NCI-H2081 (cell line): Measurements from ENCODE around the gene TRAPPC6A.

Experiments used
- DNase-seq, 2 experiments: peaks; one replicate each; lab custom pipeline; 2025; lab: John Stamatoyannopoulos, UW

The TRAPPC6A gene

DNA sequence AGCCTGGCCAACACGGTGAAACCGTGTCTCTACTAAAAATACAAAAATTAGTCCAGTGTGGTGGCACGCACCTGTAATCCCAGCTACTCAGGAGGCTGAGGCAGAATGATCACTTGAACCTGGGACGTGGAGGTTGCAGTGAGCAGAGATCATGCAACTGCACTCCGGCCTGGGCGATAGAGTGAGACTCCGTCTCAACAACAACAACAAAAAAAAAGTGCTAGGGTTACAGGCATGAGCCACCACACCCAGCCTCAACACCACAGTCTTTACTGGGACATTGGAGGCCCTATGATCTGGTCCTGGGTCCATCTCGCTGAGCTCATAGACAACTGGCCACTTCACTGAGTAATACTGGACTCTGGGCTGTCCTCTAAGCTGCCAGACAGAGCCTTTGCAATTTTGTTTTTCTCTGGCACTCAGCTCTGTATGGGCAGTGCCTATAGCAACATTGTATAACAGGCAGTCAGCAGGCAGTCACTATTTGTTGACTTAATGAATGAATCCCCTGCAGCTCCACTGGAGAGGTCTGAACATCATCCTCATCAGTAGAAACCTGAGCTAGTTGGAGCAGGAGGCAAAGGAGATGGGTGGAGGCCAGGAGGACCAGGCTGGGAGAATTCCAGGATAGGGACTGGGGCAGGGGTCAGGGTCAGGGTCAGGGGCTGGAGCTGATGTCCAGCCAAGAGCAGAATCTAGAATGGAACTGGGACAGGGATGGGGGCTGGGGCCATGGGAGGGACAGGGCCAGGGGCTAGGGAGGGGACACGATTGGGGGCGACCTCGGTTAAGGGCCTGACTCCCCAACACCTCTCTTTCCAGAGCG is 8.7 kb upstream of the TRAPPC6A start:
- DNase-seq = peak in 1 of 2 experiments; percentile 62

DNA sequence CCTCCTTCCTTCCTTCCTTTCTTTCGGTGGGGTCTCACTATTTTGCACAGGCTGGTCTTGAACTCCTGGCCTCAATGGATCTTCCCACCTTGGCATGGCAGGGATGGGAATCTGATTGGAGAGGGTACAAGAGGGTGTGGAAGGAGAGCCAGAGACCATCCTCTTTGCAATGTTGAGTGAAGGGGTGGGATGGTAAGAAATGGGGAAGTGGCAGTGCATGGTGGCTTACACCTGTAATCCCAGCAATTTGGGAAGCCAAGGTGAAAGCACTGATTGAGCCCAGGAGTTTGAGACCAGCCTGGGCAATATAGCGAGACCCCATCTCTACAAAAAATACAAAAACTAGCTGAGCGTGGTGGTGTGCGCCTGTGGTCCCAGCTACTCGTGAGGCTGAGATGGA is 6.1 kb upstream of the TRAPPC6A start:
- DNase-seq = no peak

DNA sequence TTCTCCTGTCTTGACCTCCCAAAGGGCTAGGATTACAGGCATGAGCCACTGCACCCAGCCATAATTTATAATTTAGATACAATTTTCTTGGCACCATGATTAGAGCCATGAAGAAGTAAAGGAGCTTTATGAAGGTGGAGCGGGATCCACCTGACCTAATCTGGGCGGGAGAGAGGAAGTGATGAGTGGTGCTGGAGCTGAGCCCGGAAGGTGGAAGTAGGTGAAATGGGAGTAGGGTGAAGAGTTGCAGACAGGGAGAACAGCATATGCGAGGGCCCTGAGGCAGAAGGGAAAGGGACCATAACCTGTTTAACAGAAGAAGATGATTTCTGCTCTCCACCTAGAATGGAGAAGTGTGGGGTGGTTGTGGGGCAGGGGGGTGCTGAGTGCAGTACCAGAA is 4.7 kb upstream of the TRAPPC6A start:
- DNase-seq = no peak

DNA sequence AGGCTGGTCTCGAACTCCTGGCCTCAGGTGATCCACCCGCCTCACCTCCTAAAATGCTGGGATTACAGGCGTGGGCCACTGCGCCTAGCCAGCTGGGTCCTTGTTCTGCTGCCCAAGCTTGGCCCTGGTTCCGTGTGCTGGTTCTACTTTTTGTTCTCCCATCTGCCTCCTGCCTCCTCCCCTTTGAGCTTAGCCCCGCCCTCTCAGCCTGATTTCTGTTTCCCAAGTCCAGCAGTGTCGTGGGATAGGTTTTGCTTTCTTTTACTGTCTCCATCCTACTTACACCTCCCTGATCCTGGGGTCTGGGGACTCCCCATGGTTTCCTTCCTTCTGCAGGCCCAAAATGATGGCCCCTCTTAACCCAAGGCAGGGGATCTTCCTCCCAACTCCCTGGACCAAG is 2.9 kb upstream of the TRAPPC6A start:
- DNase-seq = no peak

DNA sequence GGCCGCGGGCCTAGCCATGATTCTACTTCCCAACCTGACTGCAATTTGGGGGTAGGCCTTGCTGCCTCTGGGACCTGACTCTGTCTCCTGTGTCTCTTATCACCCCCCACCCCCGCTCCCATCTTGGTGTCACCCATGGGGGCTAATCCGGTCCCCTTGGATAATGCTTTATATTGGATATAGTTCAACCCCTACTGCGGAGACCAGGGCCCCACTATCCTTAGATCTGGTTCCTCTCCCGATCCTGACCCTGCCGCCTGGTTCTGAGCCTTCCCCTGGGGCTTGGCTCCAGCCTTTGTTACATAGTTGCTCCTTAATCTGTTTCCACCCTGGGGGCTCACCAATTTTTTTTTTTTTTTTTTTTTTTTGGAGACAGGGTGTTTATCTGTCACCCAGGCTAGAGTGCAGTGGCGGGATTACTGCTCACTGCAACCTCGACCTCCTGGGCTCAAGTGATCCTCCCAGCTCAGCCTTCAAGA is 1.9 kb upstream of the TRAPPC6A start:
- no peak for DNase-seq

DNA sequence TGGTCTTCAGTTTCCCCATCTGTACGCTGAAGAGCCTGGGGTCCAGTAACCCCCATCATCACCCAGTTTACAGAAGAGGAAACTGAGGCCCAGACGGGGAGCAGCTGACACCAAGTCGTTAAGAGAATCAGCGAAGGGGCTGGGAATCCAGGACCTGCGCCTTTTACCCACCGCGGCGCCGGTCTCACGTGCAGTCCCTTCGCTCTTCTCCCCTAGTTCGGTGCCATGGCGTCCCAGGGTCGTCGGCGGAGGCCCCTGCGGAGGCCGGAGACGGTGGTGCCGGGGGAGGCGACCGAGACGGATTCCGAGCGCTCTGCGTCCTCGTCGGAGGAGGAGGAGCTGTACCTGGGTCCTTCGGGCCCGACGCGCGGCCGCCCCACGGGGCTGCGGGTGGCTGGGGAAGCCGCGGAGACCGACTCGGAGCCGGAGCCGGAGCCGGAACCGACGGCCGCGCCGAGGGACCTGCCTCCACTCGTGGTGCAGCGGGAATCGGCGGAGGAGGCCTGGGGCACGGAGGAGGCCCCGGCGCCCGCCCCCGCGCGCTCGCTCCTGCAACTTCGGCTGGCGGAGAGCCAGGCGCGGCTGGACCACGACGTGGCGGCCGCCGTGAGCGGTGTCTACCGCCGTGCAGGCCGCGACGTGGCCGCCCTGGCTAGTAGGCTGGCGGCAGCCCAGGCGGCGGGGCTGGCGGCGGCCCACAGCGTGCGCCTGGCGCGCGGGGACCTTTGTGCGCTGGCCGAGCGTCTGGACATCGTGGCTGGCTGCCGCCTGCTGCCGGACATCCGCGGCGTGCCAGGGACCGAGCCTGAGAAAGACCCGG is 1.2 kb upstream of the TRAPPC6A start:
- DNase-seq = no peak

DNA sequence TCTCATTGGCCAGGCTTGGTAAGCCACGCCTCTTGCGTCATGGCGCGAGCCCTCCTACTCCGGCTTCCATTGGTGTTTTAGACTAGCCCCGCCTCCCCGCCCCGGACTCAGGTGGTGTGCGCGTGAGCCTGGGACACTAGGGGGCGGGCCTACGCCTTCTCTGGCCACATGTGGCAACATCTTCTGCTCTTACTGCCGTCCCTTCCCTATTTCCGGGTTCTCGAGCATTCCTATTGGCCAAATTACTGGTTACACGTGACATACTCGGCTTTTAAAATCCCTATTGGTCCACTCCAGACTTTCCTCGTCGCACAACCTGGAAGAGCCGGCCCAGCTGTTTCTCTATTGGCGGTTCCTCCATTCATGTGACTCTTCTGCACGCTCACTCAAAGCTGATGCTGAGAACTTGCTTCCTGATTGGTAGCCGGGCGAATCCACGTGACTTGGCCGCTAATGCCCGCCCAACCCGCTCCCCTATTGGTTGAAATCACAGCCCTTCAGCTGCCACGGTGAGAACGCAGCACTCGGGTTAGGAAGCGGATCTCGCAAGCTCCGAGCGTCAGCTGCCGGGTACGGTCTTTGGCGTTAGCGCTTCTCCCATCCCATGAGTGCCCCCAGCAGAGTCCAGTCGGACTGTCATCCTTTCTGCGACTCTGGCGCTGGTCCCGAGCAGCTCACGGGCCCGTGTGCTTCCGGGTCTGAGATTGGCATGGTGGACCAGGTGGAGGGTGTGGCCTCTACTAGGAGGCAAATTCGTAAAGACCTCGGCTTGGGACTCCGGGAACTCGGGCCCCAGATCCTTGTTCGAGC is 430 bp upstream of the TRAPPC6A start, which contains the start of gene BLOC1S3:
BLOC1S3 (plus strand) TSS at position 523 of the 810 bp plus-strand sequence. CDS start 513 bp downstream, outside the sequence.
- peak; percentile 100 for DNase-seq

DNA sequence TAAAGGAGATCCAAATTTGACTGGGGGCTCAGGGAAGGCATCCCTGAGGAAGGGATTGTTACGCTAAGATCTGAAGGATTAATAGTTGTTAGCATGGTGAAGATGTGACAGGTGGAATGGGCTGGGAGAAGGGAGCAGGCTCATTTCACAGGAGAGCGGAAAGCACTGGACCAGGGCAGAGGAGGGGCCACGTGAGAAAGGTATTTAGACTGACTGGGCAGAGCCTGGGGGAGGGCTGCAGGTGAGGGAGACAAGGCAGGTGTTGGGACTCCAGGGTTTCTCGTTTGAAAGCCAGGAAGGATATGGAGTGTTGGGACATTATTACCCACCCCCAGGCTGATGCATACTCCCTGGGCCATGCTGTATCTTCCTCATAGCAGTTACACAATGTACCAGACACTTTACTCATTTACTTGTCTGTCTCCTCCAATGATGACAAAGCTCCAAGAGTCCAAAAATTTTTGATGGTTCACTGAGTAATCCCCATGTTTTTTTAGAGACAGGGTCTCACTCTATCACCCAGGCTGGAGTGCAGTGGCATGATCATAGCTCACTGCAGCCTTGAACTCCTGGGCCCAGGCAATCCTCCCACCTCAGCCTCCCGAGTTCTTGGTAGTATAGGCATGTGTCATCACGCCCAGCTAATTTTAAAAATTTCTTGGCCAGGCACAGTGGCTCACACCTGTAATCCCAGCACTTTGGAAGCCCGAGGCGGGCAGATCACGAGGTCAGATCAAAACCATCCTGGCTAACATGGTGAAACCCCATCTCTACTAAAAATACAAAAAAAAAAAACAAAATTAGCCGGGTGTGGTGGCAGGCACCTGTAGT is 2.3 kb downstream of the TRAPPC6A start:
- DNase-seq = no peak

DNA sequence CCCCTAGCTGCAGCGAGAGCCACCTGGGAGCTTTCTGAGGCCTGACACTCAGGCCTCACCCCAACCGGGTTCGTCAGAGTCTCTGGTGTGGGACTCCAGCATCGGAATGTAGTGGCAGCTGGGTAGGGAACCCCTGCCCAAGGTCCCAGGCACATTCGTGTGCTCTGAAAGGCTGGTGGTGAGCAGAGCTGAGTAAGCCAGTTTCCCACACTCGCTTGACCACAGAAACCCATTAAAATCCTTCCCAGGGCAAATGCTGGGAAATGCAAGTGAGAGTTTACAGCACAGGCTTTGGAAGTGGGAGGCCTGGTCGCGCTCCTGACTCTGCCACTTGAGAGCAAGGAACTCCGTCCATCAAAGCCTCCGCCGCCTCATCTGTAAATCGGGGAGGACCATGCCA is 4.2 kb downstream of the TRAPPC6A start:
- no peak for DNase-seq

DNA sequence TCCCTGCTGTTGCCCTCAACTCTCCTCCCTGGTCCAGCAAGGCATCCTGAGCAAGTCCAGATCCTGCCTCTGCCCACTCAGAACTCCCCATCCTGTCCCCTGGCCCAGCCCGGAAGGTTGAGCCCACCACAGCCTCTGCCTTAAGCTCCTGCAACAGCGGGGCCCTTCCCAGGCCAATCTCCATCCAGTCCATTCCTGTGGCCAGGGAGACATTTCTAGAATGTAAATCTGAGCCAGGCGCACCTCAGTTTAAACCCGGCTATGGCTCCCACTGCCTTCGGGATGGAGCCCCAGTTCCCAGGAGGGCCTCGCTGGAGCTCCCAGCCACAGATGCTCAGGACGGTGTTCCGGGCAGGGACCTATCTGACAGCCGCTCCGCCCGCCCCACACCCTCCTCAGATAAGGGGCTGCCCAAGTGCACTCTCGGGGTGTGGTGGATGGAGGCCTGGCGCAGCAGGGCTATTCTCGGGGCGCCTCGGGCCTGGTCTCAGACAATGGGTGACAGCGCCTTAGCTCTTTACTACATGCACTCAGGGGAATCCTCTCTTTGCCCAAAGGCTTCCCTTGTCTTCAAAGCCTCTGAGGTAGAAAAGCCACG is 5.3 kb downstream of the TRAPPC6A start:
- DNase-seq = no peak

DNA sequence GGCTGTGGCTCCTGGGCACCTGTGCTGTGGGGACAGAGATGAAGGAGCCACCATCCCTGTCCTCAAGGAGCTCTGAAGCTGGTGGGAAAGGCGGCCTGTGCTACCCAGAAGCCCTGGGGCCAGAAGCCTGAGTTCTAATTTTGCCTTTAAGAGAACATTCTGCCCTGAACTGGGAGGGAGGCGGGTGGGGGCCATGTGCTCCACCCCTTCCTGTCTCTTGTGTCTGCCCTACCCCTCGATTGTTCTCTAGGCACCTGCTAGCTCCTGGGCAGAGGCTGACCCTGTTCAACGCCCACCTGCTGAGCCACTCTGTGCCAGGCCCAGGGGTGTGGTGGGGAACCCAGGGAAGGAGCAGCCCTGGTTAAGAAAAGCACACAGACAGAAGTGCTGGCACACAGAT is 5.9 kb downstream of the TRAPPC6A start:
- DNase-seq = peak in 1 of 2 experiments; percentile 34

DNA sequence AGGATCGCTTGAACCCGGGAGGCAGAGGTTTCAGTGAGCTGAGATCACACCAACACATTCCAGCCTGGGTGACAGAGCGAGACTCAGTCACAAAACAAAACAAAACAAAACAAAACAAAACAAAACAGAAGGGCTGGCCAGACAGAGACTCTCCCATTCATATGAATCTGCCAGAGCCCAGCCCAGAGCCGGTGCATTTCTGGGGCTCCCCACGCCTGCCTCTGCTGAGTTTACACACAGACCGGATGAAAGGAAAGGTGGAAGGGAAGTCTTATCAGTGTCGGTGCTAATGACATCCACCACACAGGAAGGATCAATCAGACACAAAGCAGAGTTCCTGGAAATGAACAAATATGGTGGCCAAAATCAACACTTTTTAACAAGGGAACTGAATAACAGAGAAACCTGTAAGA is 6.8 kb downstream of the TRAPPC6A start:
- DNase-seq = no peak

DNA sequence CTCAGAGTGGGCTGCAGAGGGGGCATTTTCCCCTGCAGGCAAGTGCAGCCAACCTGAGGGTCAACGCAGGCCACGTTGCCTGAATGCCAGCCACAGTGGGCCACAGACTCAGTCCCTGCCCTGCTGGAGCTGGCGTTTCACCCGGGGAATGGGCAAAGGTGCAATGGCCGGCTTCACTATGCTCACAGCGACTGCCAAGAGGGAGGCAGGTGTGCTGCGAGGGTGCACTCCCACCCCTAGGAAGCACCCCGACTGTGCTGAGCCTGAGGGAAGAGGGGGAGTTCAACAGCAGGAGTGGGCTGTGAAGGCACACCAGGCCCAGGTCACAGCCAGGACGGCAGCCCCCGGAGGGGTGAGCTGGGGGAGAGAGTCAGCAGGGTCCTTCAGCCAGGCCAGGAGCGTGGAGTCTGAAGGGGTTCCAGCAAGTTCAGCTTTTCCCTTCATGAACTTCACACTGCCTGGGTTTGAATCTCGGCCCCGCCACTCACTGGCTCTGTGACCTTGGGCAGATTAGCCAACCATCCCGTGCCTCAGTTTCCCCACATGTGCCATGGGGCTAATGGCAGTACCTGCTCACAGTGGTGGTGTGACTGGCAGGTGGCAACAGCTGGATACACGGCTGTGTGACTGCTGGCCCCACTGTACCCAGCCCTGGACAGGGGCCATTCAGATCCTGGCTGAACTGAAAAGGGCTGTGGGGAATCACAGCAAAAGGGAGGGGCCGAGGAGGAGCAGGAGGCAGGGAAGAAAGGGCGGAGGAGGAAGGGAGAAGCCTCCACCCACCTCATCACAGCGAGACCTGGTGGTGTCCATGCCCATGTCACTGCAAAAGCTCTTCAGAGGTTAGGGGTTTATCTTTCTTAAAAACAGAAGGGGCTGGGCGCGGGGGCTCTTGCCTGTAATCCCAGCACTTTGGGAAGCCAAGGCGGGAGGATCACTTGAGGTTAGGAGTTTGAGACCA is 7.6 kb downstream of the TRAPPC6A start:
- no peak for DNase-seq

DNA sequence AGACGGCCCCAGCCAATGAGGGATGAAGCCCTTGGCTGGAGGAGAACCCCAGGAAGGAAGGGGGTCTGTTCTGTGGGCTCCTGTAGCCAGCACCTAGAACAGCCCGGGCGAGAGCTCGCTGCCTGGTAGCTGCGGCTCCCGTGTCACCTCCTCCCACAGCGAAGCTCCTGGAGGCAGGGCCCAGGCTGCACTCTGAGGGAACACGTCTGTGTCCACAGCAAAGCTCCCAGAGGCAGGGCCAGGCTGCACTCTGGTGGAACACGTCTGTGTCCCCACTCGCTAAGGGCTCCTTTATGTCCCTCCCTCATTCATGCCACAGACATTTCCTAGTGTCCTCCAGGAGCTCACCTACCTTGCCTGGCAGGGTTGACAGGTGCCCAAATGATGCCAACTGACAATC is 8.4 kb downstream of the TRAPPC6A start:
- DNase-seq = no peak

DNA sequence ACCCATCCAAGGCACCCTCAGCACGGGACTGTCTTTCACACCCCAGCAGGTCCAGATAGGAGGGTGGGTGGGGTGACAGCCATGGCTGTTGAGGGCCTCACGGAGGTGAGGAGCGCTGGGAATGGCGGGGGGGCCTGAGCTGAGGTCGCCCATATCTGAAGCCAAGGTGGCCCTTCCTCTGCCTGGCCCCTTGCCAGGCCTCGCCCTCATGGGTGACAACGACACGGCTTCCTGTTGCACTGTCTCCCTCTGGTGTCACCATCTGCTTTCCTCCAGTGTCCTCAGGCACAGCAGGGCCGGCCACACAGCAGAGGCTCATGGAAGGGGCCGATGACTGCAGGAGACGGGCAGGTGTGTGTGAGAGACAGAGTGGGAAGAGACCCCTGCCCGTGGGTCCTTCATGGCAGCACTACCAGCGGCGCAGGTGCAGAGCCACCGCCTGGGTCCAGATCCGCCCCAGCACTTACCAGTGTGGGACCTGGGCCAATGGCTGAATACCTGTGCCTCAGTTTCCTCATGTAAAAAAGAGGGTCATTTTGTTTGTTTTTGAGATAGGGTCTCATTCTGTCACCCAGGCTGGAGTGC is 9.2 kb downstream of the TRAPPC6A start:
- peak in 1 of 2 experiments; percentile 42 for DNase-seq

DNA sequence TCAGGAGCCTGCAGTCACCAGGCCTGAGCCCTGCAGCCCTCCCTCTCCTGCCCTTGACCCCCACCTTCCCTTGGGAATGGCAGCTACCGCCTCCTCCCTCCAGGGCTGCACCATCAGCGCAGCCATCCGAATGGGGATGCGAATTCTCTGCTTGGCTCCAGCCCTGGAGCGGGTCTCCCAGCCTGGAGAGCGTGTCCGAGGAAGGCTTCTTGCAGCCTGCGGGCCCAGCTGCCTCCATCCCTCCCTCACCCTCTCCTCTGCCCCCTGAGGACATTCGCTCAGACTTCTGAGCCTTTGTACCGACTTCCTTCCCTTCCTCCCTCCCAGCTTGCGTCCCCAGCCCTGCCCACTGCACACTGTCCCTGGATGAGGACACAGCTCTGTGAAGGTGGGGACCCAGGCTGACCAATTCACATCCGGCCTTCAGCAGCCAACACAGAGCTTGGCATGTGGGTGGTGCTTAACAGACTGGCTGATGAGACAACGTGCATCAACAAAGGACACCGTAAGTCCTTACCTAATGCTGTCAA is 11.2 kb downstream of the TRAPPC6A start:
- no peak for DNase-seq

DNA sequence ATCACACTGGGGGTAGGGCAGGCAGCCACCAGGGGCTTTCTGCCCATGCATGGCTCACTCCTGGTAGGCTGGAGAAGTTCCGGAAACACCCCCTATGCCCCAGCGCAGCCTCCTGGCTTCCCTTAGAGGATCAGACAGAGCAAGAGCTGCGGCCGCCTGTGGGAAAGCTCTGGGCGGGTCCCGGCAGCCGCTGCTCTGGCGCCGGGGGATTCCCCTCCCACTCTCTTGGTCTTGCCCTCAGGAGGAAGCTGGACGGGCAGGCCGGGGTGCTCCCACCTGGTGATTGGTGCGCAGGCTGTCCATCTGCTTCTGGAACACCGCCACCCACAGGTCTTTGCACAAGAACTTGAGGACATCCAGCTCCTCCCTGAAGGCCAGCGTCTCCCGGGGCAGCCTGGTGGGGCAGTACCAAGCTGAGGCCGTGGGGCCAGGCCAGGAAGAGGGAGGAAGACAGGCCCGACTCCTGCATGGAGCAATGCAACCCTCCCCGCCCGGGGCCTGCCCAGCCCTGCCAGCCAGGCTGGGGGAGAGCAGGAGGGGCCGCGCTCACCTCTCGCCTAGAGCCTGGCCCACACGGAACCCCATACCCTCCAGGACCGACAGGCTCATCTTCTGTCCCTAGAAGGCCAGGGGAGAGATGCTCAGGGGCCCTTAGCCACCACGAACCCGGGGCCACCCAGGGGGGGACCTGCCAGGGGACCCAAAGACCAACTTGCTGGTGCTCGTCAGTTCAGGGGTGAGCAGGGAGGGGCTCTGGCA is 13.3 kb downstream of the TRAPPC6A start:
- DNase-seq = no peak
